OCI-LY1 (cell line): ENCODE results near the gene FXYD3.

Source experiments
- EZH2 ChIP-seq: fragments of 200-600 bp; sonication (generic), shearing (Covaris generic); IDR thresholded peaks from 2 replicates; pipeline ENCODE4 v1.8.0; 2017; ENCODE audit warnings: borderline replicate concordance, mixed run types, mild to moderate bottlenecking, antibody characterized with exemption, low read length, moderate library complexity, mixed read lengths
- TF ChIP-seq, protein P1 (sequence below): fragments of 200-600 bp; sonication (generic), shearing (Covaris generic); IDR thresholded peaks from 2 replicates; pipeline ENCODE4 v1.5.1; 2017; ENCODE audit warnings: mild to moderate bottlenecking, antibody characterized with exemption, low read length, moderate library complexity, mixed read lengths

DNA sequence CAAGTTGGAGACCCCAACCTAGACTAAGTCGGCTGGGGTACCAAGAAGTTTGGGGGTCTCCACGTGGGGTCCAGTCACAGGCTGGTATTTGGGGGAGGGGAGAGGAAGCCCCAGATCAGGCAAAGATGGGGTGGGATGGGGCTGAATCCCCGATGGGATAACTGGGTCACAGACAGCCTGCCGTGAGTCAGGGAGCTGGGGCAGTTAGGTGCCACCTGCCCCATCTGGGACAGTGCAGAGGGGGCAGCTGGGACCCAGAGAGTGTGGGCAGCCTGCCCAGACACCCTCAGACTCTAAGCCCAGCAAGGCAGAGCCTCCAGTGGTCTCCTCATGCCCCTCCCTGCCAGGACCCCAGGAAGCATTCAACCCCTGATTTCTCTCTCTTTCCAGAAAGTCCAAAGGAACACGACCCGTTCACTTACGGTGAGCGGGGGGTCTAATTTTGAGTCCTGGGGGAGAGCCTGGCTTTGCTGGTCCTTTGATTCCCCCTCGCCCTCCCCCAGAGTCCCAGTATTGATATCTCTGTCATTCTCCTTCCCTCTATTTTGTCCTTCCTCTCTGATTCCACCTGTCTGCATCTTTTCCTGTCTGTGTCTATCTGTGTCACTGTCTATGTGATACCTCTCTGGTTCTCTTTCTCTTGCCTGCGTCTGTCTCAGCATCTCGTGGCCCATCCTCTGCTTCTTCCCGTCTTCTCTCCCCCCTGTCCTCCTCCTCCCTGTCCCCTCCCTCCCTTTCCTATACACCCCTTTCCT, 24.8 kb downstream of the FXYD3 start:
- TF ChIP-seq, protein P1, sequence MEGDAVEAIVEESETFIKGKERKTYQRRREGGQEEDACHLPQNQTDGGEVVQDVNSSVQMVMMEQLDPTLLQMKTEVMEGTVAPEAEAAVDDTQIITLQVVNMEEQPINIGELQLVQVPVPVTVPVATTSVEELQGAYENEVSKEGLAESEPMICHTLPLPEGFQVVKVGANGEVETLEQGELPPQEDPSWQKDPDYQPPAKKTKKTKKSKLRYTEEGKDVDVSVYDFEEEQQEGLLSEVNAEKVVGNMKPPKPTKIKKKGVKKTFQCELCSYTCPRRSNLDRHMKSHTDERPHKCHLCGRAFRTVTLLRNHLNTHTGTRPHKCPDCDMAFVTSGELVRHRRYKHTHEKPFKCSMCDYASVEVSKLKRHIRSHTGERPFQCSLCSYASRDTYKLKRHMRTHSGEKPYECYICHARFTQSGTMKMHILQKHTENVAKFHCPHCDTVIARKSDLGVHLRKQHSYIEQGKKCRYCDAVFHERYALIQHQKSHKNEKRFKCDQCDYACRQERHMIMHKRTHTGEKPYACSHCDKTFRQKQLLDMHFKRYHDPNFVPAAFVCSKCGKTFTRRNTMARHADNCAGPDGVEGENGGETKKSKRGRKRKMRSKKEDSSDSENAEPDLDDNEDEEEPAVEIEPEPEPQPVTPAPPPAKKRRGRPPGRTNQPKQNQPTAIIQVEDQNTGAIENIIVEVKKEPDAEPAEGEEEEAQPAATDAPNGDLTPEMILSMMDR = no peak
- no peak for TF ChIP-seq EZH2
